Gastroesophageal sphincter (tissue), 3 donors: ENCODE measurements around the gene ARFGEF2.

ENCODE experiments used
- POLR2AphosphoS5 ChIP-seq: sonication (generic); formaldehyde crosslinking; IDR thresholded peaks from one replicate; pipeline ENCODE4 v1.6.1; 2017; ENCODE audit warnings: antibody characterized with exemption
- TF ChIP-seq, protein P1 (sequence below), 4 experiments: fragments of 200-600 bp in 2 of 4; fragments of 450-650 bp in 2 of 4; sonication (generic) in 1 of 4; IDR thresholded peaks; one replicate each; pipeline ENCODE4 v1.5.1; 2017 to 2019; ENCODE audit warnings: antibody characterized with exemption in 4 of 4, mild to moderate bottlenecking in 2 of 4, moderate library complexity in 2 of 4

DNA sequence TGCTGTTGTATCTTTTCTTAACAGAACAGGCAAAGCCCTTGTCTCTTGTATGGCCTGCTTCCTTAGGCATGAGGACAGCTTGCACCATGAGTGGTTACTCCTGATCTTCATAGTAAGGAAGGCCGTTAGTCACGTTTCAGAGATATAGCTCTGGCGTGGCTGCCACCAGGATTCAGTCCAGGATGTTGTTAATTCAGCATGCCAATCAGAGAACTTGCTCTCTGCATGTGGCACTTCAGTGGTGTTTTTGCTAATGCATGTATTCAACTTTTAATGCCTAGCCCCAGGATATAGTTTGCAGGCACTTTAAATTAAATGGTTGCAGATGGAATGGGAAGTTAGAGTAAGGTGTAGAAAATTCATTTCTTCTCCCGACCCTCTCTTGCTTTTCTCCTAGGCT is 20.0 kb downstream of the ARFGEF2 start:
- TF ChIP-seq, protein P1, sequence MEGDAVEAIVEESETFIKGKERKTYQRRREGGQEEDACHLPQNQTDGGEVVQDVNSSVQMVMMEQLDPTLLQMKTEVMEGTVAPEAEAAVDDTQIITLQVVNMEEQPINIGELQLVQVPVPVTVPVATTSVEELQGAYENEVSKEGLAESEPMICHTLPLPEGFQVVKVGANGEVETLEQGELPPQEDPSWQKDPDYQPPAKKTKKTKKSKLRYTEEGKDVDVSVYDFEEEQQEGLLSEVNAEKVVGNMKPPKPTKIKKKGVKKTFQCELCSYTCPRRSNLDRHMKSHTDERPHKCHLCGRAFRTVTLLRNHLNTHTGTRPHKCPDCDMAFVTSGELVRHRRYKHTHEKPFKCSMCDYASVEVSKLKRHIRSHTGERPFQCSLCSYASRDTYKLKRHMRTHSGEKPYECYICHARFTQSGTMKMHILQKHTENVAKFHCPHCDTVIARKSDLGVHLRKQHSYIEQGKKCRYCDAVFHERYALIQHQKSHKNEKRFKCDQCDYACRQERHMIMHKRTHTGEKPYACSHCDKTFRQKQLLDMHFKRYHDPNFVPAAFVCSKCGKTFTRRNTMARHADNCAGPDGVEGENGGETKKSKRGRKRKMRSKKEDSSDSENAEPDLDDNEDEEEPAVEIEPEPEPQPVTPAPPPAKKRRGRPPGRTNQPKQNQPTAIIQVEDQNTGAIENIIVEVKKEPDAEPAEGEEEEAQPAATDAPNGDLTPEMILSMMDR (IDR thresholded peaks at IDR 0.05): no peak
- no peak for TF ChIP-seq POLR2AphosphoS5
